ENCODE measurements around the gene SRP54. TPM values are rescaled to one million over a fixed set of nuclear protein-coding genes. Genes with fewer than 3 reads are reported as not detected.
A peak's percentile ranks its signal among the peaks of the same experiment; 100 is the strongest.

Gene SRP54
- total RNA-seq, 2 experiments from 2014 or later, result 56.3 to 63.5 TPM

DNA sequence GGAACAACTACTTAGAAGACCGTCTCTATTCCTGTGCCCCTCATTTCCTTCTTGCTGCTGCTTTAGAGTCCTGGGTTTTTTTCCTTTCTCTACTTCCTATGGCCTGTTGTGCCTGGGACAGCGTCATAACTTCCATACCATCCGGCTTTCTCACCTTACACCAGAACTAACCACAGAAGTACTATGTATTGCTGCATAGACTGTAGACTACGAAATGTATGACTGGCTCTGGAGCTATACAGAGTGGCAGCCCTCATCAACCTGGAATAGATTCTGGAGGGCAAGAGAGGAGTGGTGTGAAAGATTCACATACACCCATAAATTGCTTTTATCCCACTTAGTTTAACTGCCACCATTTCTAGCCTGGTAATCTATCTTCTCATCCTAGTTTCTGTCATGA, 16.9 kb upstream of the SRP54 start:
- Mint-ChIP-seq H3K27ac (no peak overlapping the region), H3K9me3 (ENCODE audit: low read depth) (no peaks in the 10 kb centered on the region), H3K36me3 (peaks cover 22% of the 10 kb centered on the region), H3K4me1 (peaks cover 14% of the 10 kb centered on the region), H3K4me3 (no peak overlapping the region), H3K27me3 (no peaks in the 10 kb centered on the region)
- DNase-seq (no peak), ATAC-seq (no peak)
- CTCF ChIA-PET, result interaction anchor here (0.8 kb wide), 1 partner anchor 12 kb away, joined by 3 read pairs; no protein-coding TSS in a partner anchor

- no peaks in the 10 kb centered on the region for H3K27me3 Mint-ChIP-seq
- DNase-seq (no peak), ATAC-seq (peak; percentile 58)
- H3K36me3 Mint-ChIP-seq, result peaks cover 23% of the 10 kb centered on the region
- H3K27ac Mint-ChIP-seq, result peak overlapping the region; percentile 7
- H3K9me3 Mint-ChIP-seq (ENCODE audit: low read depth), result no peaks in the 10 kb centered on the region
- peaks cover 14% of the 10 kb centered on the region for H3K4me1 Mint-ChIP-seq
- no peak overlapping the region for H3K4me3 Mint-ChIP-seq
- CTCF ChIA-PET, result interaction anchor here (0.8 kb wide), 1 partner anchor 11 kb away, joined by 3 read pairs; no protein-coding TSS in a partner anchor
Observed at GRCh38 chr14:34966413-34966812, 16.4 kb upstream of the SRP54 start.

- DNase-seq, result no peak
- no peak for ATAC-seq
- CTCF ChIA-PET, result interaction anchor here (1.0 kb wide), 1 partner anchor 11 kb away, joined by 3 read pairs; no protein-coding TSS in a partner anchor
- H3K27me3 Mint-ChIP-seq, result no peaks in the 10 kb centered on the region
- no peaks in the 10 kb centered on the region for H3K9me3 Mint-ChIP-seq (ENCODE audit: low read depth)
- H3K27ac Mint-ChIP-seq, result no peak overlapping the region
- H3K4me1 Mint-ChIP-seq, result peaks cover 14% of the 10 kb centered on the region
- peaks cover 22% of the 10 kb centered on the region for H3K36me3 Mint-ChIP-seq
- no peak overlapping the region for H3K4me3 Mint-ChIP-seq
Observed at GRCh38 chr14:34970665-34971064, 12.1 kb upstream of the SRP54 start.

GRCh38 chr14:34971381-34971780, 11.4 kb upstream of the SRP54 start:
- no peak overlapping the region for H3K27ac Mint-ChIP-seq
- CTCF ChIA-PET, result interaction anchor here (1.0 kb wide), 1 partner anchor 10 kb away, joined by 3 read pairs; no protein-coding TSS in a partner anchor
- H3K36me3 Mint-ChIP-seq, result peaks cover 20% of the 10 kb centered on the region
- H3K4me1 Mint-ChIP-seq, result peaks cover 14% of the 10 kb centered on the region
- DNase-seq (no peak), ATAC-seq (no peak)
- H3K9me3 Mint-ChIP-seq (ENCODE audit: low read depth), result no peaks in the 10 kb centered on the region
- no peaks in the 10 kb centered on the region for H3K27me3 Mint-ChIP-seq
- H3K4me3 Mint-ChIP-seq, result no peak overlapping the region

- peaks cover 12% of the 10 kb centered on the region for H3K4me1 Mint-ChIP-seq
- no peak for DNase-seq
- ATAC-seq, result no peak
- H3K36me3 Mint-ChIP-seq, result peaks cover 22% of the 10 kb centered on the region
- no peak overlapping the region for H3K27ac Mint-ChIP-seq
- H3K9me3 Mint-ChIP-seq (ENCODE audit: low read depth), result no peaks in the 10 kb centered on the region
- no peaks in the 10 kb centered on the region for H3K27me3 Mint-ChIP-seq
- H3K4me3 Mint-ChIP-seq, result no peak overlapping the region
- CTCF ChIA-PET, result interaction anchor here (1.0 kb wide), 1 partner anchor 10 kb away, joined by 3 read pairs; no protein-coding TSS in a partner anchor
Observed at GRCh38 chr14:34971801-34972200, 11.0 kb upstream of the SRP54 start.

DNA sequence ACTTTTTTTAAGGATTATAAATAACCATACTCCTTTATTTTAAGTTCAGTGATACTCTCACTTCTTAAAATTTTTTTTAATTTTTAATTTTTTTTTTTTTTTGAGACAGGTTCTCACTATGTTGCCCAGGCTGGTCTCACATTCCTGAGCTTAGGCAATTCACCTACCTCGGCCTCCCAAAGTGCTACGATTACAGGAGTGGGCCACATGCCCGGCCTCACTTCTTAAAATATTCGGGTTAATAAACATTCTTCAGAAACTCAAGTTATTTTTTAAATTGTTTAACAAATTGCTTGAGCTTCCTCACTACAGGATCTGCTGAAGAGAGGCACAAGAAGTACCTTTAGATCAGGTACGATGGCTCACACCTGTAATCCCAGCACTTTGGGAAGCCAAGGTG, 4.3 kb upstream of the SRP54 start:
- CTCF ChIA-PET, result interaction anchor here (1.1 to 1.7 kb wide), 2 partner anchors 12 to 305 kb away, joined by 3 to 4 read pairs; no protein-coding TSS in a partner anchor
- ATAC-seq, result no peak
- no peak overlapping the region for H3K27ac Mint-ChIP-seq

GRCh38 chr14:34980337-34980900, 2.4 kb upstream of the SRP54 start:
- H3K4me3 Mint-ChIP-seq, result no peak overlapping the region
- no peaks in the 10 kb centered on the region for H3K9me3 Mint-ChIP-seq (ENCODE audit: low read depth)
- DNase-seq (no peak), ATAC-seq (no peak)
- CTCF ChIA-PET, result interaction anchor here (0.6 to 1.8 kb wide), 9 partner anchors 21 to 436 kb away, joined by 3 to 13 read pairs (median 4); partner anchors contain the start of gene FAM177A1
- H3K27me3 Mint-ChIP-seq, result no peaks in the 10 kb centered on the region
- no peak overlapping the region for H3K27ac Mint-ChIP-seq
- peaks cover 19% of the 10 kb centered on the region for H3K4me1 Mint-ChIP-seq
- H3K36me3 Mint-ChIP-seq, result peaks cover 13% of the 10 kb centered on the region

More for the DNA sequence above, 4.3 kb upstream of the SRP54 start:
- H3K36me3 Mint-ChIP-seq, result peaks cover 12% of the 10 kb centered on the region
- H3K4me3 Mint-ChIP-seq, result no peak overlapping the region
- peaks cover 19% of the 10 kb centered on the region for H3K4me1 Mint-ChIP-seq
- H3K27me3 Mint-ChIP-seq, result no peaks in the 10 kb centered on the region
- DNase-seq, result no peak
- no peaks in the 10 kb centered on the region for H3K9me3 Mint-ChIP-seq (ENCODE audit: low read depth)

- peaks cover 13% of the 10 kb centered on the region for H3K4me1 Mint-ChIP-seq
- no peak overlapping the region for H3K4me3 Mint-ChIP-seq
- no peak overlapping the region for H3K27ac Mint-ChIP-seq
- H3K36me3 Mint-ChIP-seq, result peaks cover 14% of the 10 kb centered on the region
- H3K9me3 Mint-ChIP-seq (ENCODE audit: low read depth), result no peaks in the 10 kb centered on the region
- DNase-seq (peak; percentile 64), ATAC-seq (peak; percentile 4)
- CTCF ChIA-PET, result interaction anchor here (0.5 to 1.8 kb wide), 13 partner anchors 11 to 435 kb away, joined by 3 to 13 read pairs (median 4); partner anchors contain the start of genes FAM177A1 and NFKBIA
- no peaks in the 10 kb centered on the region for H3K27me3 Mint-ChIP-seq
Observed at GRCh38 chr14:34981743-34982420, 910 bp upstream of the SRP54 start.

DNA sequence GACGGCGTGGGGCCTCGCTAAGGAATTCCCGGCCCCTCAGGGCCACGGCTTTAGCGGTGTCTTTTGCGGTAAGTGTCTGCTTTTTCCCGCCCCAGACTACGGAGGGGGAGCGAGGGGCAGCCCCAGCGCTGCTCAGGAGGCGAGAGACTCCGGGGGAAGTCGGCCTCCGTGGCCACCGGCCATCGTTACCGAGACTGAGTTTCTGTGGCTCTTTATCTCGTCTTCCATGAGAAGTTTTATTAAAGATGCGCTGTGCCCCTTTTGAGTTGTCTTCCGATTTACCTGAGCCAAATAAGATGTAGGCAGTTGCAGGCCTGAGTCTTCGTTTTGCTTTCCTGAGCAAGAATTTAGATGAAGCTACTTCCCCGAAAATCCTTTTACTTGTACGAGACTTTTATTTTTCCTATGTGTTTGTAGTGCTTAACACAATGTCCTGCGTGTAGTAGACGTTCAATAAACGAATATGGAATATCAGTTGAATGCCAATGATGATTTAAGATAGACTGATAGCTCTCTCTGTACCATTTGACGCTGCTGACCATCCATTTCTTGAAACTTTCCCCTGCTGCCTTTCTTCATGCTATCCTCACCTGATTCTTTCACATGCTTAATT, 462 bp downstream of the SRP54 start:
- no peaks in the 10 kb centered on the region for H3K27me3 Mint-ChIP-seq
- no peak overlapping the region for H3K27ac Mint-ChIP-seq
- ATAC-seq, result peak; percentile 5
- CTCF ChIA-PET, result interaction anchor here (0.6 to 1.5 kb wide), 2 partner anchors 63 to 422 kb away, joined by 3 to 5 read pairs; partner anchors contain the start of genes FAM177A1 and NFKBIA
- H3K36me3 Mint-ChIP-seq, result peaks cover 13% of the 10 kb centered on the region
- no peaks in the 10 kb centered on the region for H3K9me3 Mint-ChIP-seq (ENCODE audit: low read depth)
- no peak overlapping the region for H3K4me3 Mint-ChIP-seq
- peaks cover 18% of the 10 kb centered on the region for H3K4me1 Mint-ChIP-seq
- DNase-seq, result no peak

DNA sequence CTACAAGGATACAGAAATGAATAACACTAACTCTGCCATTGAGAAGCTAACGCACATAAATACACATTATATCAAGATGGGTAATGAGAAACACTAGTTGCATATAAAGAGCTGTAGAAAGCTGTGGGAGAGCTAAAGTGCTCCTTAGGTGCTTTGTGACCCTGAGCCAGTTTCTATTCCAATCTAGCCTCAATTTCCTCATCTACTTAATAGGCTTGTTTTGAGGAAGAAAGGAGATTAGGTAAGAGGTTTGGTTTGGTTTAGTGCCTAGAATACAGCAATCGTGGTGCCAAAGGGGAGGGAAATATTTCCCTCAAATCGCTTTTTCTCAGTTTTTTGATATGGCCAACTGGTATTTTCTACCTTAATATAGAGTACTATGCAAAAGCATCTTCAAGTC, 994 bp downstream of the SRP54 start:
- H3K27ac Mint-ChIP-seq, result no peak overlapping the region
- peaks cover 13% of the 10 kb centered on the region for H3K36me3 Mint-ChIP-seq
- H3K27me3 Mint-ChIP-seq, result no peaks in the 10 kb centered on the region
- ATAC-seq (no peak), DNase-seq (no peak)
- no peak overlapping the region for H3K4me3 Mint-ChIP-seq
- CTCF ChIA-PET, result no interaction called here
- peaks cover 18% of the 10 kb centered on the region for H3K4me1 Mint-ChIP-seq
- no peaks in the 10 kb centered on the region for H3K9me3 Mint-ChIP-seq (ENCODE audit: low read depth)

GRCh38 chr14:34985740-34986139, 2.9 kb downstream of the SRP54 start:
- ATAC-seq, result no peak
- CTCF ChIA-PET, result interaction anchor here (1.5 kb wide), 1 partner anchor 61 kb away, joined by 3 read pairs; the partner anchor contains the start of gene FAM177A1
- H3K4me1 Mint-ChIP-seq, result peaks cover 7% of the 10 kb centered on the region
- H3K9me3 Mint-ChIP-seq (ENCODE audit: low read depth), result no peaks in the 10 kb centered on the region
- DNase-seq, result no peak
- H3K36me3 Mint-ChIP-seq, result peaks cover 11% of the 10 kb centered on the region
- no peak overlapping the region for H3K27ac Mint-ChIP-seq
- H3K4me3 Mint-ChIP-seq, result peak overlapping the region; percentile 26
- no peaks in the 10 kb centered on the region for H3K27me3 Mint-ChIP-seq

DNA sequence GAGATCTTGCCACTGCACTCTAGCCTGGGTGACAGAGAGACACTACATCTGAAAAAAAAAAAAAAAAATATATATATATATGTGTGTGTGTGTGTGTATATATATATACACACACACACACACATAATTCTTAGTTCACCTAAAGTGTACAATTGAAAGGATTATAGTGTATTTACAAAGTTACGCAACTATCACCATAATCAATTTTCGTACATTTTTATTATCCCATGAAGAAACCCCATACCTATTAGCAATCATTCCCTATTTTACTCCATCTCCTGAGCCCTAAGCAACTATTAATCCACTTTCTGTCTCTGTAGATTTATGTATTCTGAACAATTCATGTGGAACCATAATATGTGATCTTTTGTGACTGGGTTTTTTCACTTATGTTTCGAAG, 4.4 kb downstream of the SRP54 start:
- DNase-seq (no peak), ATAC-seq (no peak)
- peaks cover 7% of the 10 kb centered on the region for H3K4me1 Mint-ChIP-seq
- H3K4me3 Mint-ChIP-seq, result no peak overlapping the region
- H3K36me3 Mint-ChIP-seq, result peaks cover 12% of the 10 kb centered on the region
- no peaks in the 10 kb centered on the region for H3K9me3 Mint-ChIP-seq (ENCODE audit: low read depth)
- H3K27me3 Mint-ChIP-seq, result no peaks in the 10 kb centered on the region
- H3K27ac Mint-ChIP-seq, result no peak overlapping the region
- CTCF ChIA-PET, result interaction anchor here (1.5 kb wide), 1 partner anchor 59 kb away, joined by 3 read pairs; the partner anchor contains the start of gene FAM177A1

GRCh38 chr14:34989762-34990161, 7.0 kb downstream of the SRP54 start:
- CTCF ChIA-PET, result no interaction called here
- Mint-ChIP-seq H3K4me1 (peaks cover 12% of the 10 kb centered on the region), H3K4me3 (no peak overlapping the region), H3K27me3 (no peaks in the 10 kb centered on the region), H3K9me3 (ENCODE audit: low read depth) (no peaks in the 10 kb centered on the region), H3K36me3 (peaks cover 14% of the 10 kb centered on the region), H3K27ac (no peak overlapping the region)
- DNase-seq, result no peak
- no peak for ATAC-seq

Data from activated CD8-positive, alpha-beta memory T cell treated with anti-CD3 and anti-CD28 coated beads, Interleukin-2, amount 10 ng/mL, durations not matched to agents 7 days and 5 days (primary cell).